Measurements from ENCODE around the gene TMBIM1.

- TF ChIP-seq CTCF (IDR thresholded peaks at IDR 0.05) (no peak), POLR2A (IDR thresholded peaks at IDR 0.05) (no peak)
These were observed 25.9 kb downstream of the TMBIM1 start for GRCh38 chr2:218266316-218266979.
